Mesendoderm (in vitro differentiated cells): Measurements from ENCODE around the gene PITPNM2.

Source experiments
- DNase-seq: peaks from one replicate; pipeline ENCODE4 v3.0.0; 2013
- H2AK5ac ChIP-seq: 2 replicates; pipeline ENCODE4 v1.6.1; 2013; ENCODE audit warnings: low read length, inconsistent platforms
- H2BK120ac ChIP-seq: 2 replicates; pipeline ENCODE4 v1.6.1; 2013; ENCODE audit warnings: low read depth, mild to moderate bottlenecking, low read length, moderate library complexity, mixed read lengths
- H2BK15ac ChIP-seq: replicated peaks from 2 replicates; pipeline ENCODE4 v1.6.1; 2013; ENCODE audit warnings: low read depth, mild to moderate bottlenecking, moderate library complexity
- H2BK5ac ChIP-seq: 2 replicates; pipeline ENCODE4 v1.6.1; 2013; ENCODE audit warnings: low read length, inconsistent platforms
- H3K18ac ChIP-seq: 2 replicates; pipeline ENCODE4 v1.6.1; 2013; ENCODE audit warnings: mild to moderate bottlenecking, low read length, mixed read lengths
- H3K23ac ChIP-seq: one replicate; pipeline ENCODE4 v1.6.1; 2013; ENCODE audit warnings: low read length
- H3K27ac ChIP-seq: 2 replicates; pipeline ENCODE4 v1.5.1; 2013; ENCODE audit warnings: low read depth, mild to moderate bottlenecking, inconsistent platforms, low read length, moderate library complexity
- H3K27me3 ChIP-seq: 2 replicates; pipeline ENCODE4 v1.6.1; 2013; ENCODE audit warnings: low read length, control low read depth, mild to moderate bottlenecking, inconsistent platforms; ENCODE audit not compliant: insufficient read depth, poor library complexity
- H3K36me3 ChIP-seq: 2 replicates; pipeline ENCODE4 v1.6.1; 2013; ENCODE audit warnings: low read length, inconsistent platforms; ENCODE audit not compliant: control insufficient read depth, insufficient read depth
- H3K4ac ChIP-seq: one replicate; pipeline ENCODE4 v1.6.1; 2013; ENCODE audit warnings: low read depth, mild to moderate bottlenecking, low read length, moderate library complexity
- H3K4me1 ChIP-seq: 2 replicates; pipeline ENCODE4 v1.6.1; 2013; ENCODE audit warnings: low read depth, low read length, inconsistent platforms; ENCODE audit not compliant: control insufficient read depth
- H3K4me2 ChIP-seq: 2 replicates; pipeline ENCODE4 v1.6.1; 2013; ENCODE audit warnings: low read length
- H3K4me3 ChIP-seq: 2 replicates; pipeline ENCODE4 v1.5.1; 2013; ENCODE audit warnings: mild to moderate bottlenecking, low read length
- H3K56ac ChIP-seq: one replicate; pipeline ENCODE4 v1.6.1; 2013; ENCODE audit warnings: low read length
- H3K79me1 ChIP-seq: 2 replicates; pipeline ENCODE4 v1.6.1; 2013; ENCODE audit warnings: low read length, inconsistent platforms
- H3K79me2 ChIP-seq: 2 replicates; pipeline ENCODE4 v1.6.1; 2013; ENCODE audit warnings: mild to moderate bottlenecking, low read length; ENCODE audit not compliant: control insufficient read depth, insufficient read depth
- H3K9ac ChIP-seq: 2 replicates; pipeline ENCODE4 v1.6.1; 2013; ENCODE audit warnings: low read length, inconsistent platforms
- H4K5ac ChIP-seq: one replicate; pipeline ENCODE4 v1.6.1; 2013; ENCODE audit warnings: low read length
- H4K8ac ChIP-seq: one replicate; pipeline ENCODE4 v1.6.1; 2013; ENCODE audit warnings: low read depth, mild to moderate bottlenecking, control low read depth, low read length, moderate library complexity
- WGBS: extraction: QIAGEN DNeasy Blood & Tissue Kit; methylation state at CpG from one replicate; pipeline ENCODE4 v1.1.7; 2013; ENCODE audit warnings: low lambda C conversion rate, missing lambda C conversion rate; ENCODE audit not compliant: insufficient coverage; ENCODE audit errors: extremely low coverage; 5-methylcytosine and 5-hydroxymethylcytosine counted together

PITPNM2 gene

DNA sequence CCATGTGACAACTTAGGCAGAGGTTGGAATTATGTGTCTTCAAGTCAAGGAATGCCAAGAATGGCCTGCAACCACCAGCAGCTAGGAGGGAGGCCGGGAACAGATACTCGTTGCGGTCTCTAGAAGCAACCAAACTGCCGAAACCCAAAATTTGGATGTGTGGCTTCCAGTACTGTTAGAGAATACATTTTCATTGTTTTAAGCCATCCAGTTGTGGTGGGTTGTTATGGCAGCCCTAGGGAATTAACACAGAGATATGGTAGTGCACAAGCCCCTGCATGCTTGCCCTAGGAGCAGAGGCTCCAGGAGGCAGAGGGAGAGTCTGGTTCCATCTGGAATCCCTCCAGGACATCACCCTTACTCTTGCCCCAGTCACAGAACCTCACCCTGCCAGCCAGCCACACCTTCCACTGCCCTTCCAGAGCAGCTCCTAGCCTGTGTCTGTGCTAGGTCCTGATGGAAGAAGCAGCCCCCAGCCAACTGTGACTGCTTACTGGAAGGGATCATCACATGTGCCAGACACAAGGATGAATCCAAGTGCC, 19.5 kb downstream of the PITPNM2 start:
- WGBS: no CpG with 5 or more reads among the region's 4 CpGs
- DNase-seq: peak; percentile 72

DNA sequence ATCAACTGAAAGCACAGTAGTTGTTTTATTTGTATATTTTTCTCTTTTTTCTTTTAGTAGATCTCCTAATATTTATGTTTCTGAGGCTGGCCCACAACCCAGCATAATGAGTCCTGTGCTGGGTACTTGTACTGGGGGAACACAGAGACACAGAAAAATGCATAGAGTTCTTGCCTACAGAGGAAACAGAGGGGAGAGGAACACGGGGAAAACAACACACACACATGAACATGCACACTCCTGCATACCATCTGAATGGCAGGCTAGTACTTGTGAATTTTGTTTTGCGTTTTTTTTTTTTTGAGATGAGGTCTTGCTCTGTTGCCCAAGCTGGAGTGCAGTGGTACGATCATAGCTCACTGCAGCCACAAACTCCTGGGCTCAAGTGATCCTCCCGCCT, 21.3 kb downstream of the PITPNM2 start:
- H3K79me1 ChIP-seq: no peaks in the 10 kb centered on the region
- H2BK15ac ChIP-seq: no peak overlapping the region
- WGBS: no CpG with 5 or more reads among the region's 4 CpGs
- H3K18ac ChIP-seq: no peak overlapping the region
- no peak for DNase-seq
- no peaks in the 10 kb centered on the region for H3K36me3 ChIP-seq
- no peak overlapping the region for H2AK5ac ChIP-seq
- no peak overlapping the region for H3K4ac ChIP-seq
- no peaks in the 10 kb centered on the region for H3K27me3 ChIP-seq
- H4K5ac ChIP-seq: no peak overlapping the region
- no peak overlapping the region for H2BK120ac ChIP-seq
- H3K23ac ChIP-seq: no peak overlapping the region
- no peaks in the 10 kb centered on the region for H3K4me1 ChIP-seq
- no peak overlapping the region for H3K4me3 ChIP-seq
- no peak overlapping the region for H3K9ac ChIP-seq
- H2BK5ac ChIP-seq: no peak overlapping the region
- no peak overlapping the region for H3K4me2 ChIP-seq
- H4K8ac ChIP-seq: no peak overlapping the region
- H3K56ac ChIP-seq: no peak overlapping the region
- no peak overlapping the region for H3K27ac ChIP-seq
- no peaks in the 10 kb centered on the region for H3K79me2 ChIP-seq

More for the DNA sequence above, 19.5 kb downstream of the PITPNM2 start:
- Histone ChIP-seq H3K4me2 (no peak overlapping the region), H2AK5ac (no peak overlapping the region), H3K23ac (no peak overlapping the region), H3K27ac (no peak overlapping the region), H3K79me1 (no peaks in the 10 kb centered on the region), H2BK5ac (no peak overlapping the region), H3K4ac (no peak overlapping the region), H2BK15ac (no peak overlapping the region), H3K9ac (no peak overlapping the region), H3K36me3 (no peaks in the 10 kb centered on the region), H3K56ac (no peak overlapping the region), H2BK120ac (no peak overlapping the region), H4K5ac (no peak overlapping the region), H3K4me3 (no peak overlapping the region), H3K4me1 (no peaks in the 10 kb centered on the region), H4K8ac (no peak overlapping the region), H3K18ac (no peak overlapping the region), H3K79me2 (no peaks in the 10 kb centered on the region), H3K27me3 (no peaks in the 10 kb centered on the region)

- WGBS: no CpG with 5 or more reads among the region's 6 CpGs
- Histone ChIP-seq H3K79me2 (no peaks in the 10 kb centered on the region), H3K4me2 (no peak overlapping the region), H3K4me1 (no peaks in the 10 kb centered on the region), H3K56ac (no peak overlapping the region), H3K27me3 (no peaks in the 10 kb centered on the region), H3K23ac (no peak overlapping the region), H3K9ac (no peak overlapping the region), H3K18ac (no peak overlapping the region), H3K27ac (no peak overlapping the region), H2BK15ac (no peak overlapping the region), H3K36me3 (no peaks in the 10 kb centered on the region), H4K8ac (no peak overlapping the region), H2AK5ac (no peak overlapping the region), H3K4me3 (no peak overlapping the region), H3K79me1 (no peaks in the 10 kb centered on the region), H2BK120ac (no peak overlapping the region), H3K4ac (peak overlapping the region; percentile 95), H4K5ac (no peak overlapping the region), H2BK5ac (no peak overlapping the region)
- no peak for DNase-seq
Measured at GRCh38 chr12:123127182-123127495, 23.8 kb downstream of the PITPNM2 start.

DNA sequence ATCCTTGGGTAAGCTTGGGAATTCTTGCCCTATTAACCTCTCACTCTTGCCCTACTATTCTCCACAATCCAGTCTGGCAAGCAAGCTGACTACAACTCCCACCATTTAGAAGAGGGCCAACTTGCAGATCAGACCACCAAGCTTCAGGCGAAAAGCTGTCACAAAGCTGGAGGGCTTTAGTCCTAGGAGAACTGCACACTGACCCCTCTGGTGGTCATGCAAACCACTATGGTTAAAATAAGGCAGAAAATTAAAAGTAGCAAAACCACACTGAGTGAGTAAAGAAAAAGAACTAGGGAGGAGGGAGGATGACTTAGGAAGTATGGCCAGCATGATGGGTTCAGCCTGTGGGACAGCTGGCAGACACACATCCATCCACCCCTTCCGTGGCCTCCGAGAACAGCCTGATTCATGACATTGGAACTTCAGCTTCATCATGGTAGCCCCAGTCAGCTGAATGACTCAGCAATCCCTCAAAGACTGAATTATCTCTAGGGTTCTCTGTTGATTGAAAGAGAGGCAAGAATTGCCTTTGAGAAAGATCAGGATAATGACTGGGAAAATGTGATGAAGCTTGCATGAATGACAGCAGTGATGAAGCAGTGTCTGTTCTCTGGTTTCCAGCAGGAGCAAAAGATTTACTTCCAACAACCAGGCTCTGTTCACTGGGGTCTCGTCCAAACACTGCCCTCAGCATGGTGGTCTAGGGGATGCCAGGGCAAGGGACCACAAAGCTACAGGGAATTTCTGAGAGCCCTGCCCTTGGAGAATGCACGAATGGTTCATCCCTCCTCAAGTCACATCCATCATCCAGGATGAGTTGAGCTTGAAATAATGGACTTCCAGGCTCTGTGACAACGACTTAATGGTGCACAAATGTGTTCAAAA, 24.4 kb downstream of the PITPNM2 start:
- H3K9ac ChIP-seq: no peak overlapping the region
- H3K27ac ChIP-seq: peak overlapping the region; percentile 10
- H3K36me3 ChIP-seq: no peaks in the 10 kb centered on the region
- peak; percentile 92 for DNase-seq
- H3K23ac ChIP-seq: no peak overlapping the region
- no peak overlapping the region for H3K4me2 ChIP-seq
- H3K79me2 ChIP-seq: no peaks in the 10 kb centered on the region
- H3K4ac ChIP-seq: no peak overlapping the region
- H2BK5ac ChIP-seq: no peak overlapping the region
- no peak overlapping the region for H3K4me3 ChIP-seq
- no peak overlapping the region for H3K56ac ChIP-seq
- no peak overlapping the region for H2BK15ac ChIP-seq
- H3K18ac ChIP-seq: peak overlapping the region; percentile 11
- no peak overlapping the region for H2AK5ac ChIP-seq
- H4K8ac ChIP-seq: no peak overlapping the region
- H3K79me1 ChIP-seq: no peaks in the 10 kb centered on the region
- H3K27me3 ChIP-seq: no peaks in the 10 kb centered on the region
- H2BK120ac ChIP-seq: no peak overlapping the region
- H3K4me1 ChIP-seq: no peaks in the 10 kb centered on the region
- no CpG with 5 or more reads among the region's 6 CpGs for WGBS
- no peak overlapping the region for H4K5ac ChIP-seq

DNA sequence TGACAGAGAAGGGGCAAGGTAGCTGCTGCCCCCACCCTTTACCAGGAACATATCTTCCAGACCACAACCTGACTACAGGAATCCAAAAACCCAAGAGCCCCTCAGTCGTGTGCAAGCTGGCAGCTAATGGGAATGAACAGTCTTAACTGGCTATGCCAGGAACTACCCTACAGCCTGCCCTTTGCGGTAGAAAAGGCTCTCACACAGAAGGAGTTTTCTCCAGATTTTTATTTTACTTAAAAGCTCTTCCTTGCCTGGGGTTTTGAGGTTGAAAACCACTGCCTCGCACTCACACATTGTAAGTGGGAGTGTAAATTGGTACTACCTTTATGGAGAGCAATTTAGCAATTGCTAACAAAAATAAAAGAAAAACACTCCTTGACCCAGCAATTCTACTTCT, 28.3 kb downstream of the PITPNM2 start:
- Histone ChIP-seq H3K79me1 (no peaks in the 10 kb centered on the region), H2AK5ac (no peak overlapping the region), H3K4me3 (no peak overlapping the region), H3K56ac (no peak overlapping the region), H2BK120ac (no peak overlapping the region), H3K23ac (no peak overlapping the region), H2BK5ac (no peak overlapping the region), H3K36me3 (no peaks in the 10 kb centered on the region), H3K4me1 (no peaks in the 10 kb centered on the region), H3K9ac (no peak overlapping the region), H3K79me2 (no peaks in the 10 kb centered on the region), H3K27ac (no peak overlapping the region), H3K18ac (no peak overlapping the region), H2BK15ac (no peak overlapping the region), H3K4ac (no peak overlapping the region), H3K27me3 (no peaks in the 10 kb centered on the region), H4K8ac (no peak overlapping the region), H3K4me2 (no peak overlapping the region), H4K5ac (no peak overlapping the region)
- DNase-seq: no peak
- WGBS: no CpG with 5 or more reads among the region's 3 CpGs
